Gastrocnemius medialis (tissue), 4 donors: Measurements from ENCODE around the gene TBC1D32.

Experiments used
- POLR2A ChIP-seq, 2 donors: fragments of 450-650 bp; IDR thresholded peaks; one replicate each; pipeline ENCODE4 v1.6.1; 2017; ENCODE audit warnings: antibody characterized with exemption in 2 of 2, mild to moderate bottlenecking in 2 of 2, moderate library complexity in 2 of 2
- TF ChIP-seq, protein P1 (sequence below), 5 experiments: fragments of 450-650 bp in 3 of 5; fragments of 200-600 bp in 2 of 5; sonication (generic) in 2 of 5; IDR thresholded peaks in 4 of 5; conservative IDR thresholded peaks in 1 of 5; 1 replicate in 4 of 5; 2 replicates in 1 of 5; pipeline ENCODE4 v1.5.1; 2016 to 2019; ENCODE audit warnings: antibody characterized with exemption in 5 of 5, mild to moderate bottlenecking in 3 of 5, moderate library complexity in 3 of 5

GRCh38 chr6:121042766-121043165 lies 291.5 kb downstream of the TBC1D32 start:
- TF ChIP-seq, protein P1, sequence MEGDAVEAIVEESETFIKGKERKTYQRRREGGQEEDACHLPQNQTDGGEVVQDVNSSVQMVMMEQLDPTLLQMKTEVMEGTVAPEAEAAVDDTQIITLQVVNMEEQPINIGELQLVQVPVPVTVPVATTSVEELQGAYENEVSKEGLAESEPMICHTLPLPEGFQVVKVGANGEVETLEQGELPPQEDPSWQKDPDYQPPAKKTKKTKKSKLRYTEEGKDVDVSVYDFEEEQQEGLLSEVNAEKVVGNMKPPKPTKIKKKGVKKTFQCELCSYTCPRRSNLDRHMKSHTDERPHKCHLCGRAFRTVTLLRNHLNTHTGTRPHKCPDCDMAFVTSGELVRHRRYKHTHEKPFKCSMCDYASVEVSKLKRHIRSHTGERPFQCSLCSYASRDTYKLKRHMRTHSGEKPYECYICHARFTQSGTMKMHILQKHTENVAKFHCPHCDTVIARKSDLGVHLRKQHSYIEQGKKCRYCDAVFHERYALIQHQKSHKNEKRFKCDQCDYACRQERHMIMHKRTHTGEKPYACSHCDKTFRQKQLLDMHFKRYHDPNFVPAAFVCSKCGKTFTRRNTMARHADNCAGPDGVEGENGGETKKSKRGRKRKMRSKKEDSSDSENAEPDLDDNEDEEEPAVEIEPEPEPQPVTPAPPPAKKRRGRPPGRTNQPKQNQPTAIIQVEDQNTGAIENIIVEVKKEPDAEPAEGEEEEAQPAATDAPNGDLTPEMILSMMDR (IDR thresholded peaks at IDR 0.05 in 4 of 5, conservative IDR thresholded peaks at IDR 0.05 in 1 of 5), result no peak
- TF ChIP-seq POLR2A (IDR thresholded peaks at IDR 0.05), result no peak
